ENCODE data around the gene KRT3.

KRT3 gene

DNA sequence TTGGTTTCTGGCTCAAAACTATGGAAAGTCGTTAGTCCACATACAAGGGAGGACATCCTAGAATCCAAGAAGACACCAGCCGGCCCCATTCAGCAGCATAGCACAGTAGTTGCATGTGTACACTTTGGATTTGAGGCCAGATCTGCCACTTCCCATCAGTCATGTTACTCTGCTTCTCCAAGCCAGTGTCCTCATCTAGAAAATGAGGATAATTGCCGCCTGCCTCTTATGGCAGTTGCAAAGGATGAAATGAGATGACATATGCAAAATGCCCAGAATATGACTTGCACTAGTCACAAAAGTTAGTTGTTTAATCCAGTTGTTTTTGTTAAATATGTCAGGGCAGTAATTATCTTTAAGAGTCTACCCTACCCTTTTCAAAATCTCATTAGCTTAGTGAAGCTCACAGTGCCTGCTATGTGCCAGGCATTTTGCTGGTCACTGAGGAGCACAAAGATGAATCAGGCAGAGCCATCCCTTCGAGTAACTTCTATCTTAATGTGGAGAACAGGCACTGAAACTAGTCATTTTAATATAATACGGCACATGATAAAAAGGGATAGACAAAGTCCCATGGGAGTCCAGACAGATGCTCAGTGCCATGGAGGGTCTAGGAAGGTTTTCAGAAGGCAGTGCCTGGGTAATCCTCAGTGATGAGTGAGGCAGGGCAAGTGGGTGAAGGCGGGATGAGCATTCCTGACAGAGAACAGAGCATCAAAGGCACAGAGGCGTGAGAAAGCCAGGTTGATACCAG, 12.2 kb downstream of the KRT3 start:
- no peak for DNase-seq

DNA sequence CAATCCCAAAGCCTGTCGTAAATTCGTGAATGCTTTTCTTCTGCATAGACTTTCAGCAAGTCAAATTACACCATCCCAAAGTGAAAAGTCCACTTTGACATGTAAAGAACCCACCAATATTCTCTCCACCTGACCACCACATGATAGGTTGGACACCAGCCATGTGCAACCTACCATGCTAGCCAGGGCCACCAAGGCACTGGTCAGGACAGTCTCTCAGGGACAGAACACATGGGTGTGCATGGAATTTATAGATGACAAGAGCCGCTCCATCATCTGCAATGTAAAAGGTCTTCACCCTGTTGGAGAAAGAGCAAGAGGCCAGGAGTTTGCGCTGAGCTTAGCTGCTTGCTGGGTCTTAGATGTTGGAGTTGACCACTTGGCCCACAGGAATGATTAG, 13.4 kb downstream of the KRT3 start:
- no peak for DNase-seq

DNA sequence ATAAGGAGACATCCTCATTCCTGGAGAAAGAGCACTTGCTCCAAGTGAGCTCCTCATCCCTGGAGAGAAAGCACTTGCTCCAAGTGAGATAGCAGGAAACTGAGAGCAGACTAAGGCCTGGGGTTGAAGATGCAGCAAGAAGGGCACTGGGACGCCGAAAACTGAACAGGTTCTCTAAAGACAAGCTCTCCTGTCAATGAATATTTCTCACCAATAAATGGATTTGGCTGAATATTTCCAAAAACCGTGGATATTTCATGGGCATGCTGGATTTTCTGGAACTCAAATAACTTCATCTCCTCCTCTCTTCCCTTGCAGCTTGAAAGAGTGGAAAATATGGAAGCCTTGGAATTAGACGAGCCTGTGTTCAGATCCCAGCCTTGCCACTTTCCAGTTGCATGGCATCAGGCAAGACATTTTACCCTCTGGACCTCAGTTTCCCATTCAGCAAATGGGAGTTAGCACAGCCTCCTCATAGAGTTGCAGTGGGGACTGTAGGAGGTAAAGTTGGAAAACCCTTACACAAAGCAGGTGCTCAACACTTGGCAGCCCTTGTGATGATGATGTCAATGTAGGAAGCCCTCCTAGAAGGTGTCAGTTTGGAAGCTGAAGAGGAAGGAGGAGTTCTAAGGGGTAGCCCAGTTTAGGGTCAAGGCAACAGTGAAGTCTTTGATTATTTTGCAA, 14.4 kb downstream of the KRT3 start:
- DNase-seq = no peak

DNA sequence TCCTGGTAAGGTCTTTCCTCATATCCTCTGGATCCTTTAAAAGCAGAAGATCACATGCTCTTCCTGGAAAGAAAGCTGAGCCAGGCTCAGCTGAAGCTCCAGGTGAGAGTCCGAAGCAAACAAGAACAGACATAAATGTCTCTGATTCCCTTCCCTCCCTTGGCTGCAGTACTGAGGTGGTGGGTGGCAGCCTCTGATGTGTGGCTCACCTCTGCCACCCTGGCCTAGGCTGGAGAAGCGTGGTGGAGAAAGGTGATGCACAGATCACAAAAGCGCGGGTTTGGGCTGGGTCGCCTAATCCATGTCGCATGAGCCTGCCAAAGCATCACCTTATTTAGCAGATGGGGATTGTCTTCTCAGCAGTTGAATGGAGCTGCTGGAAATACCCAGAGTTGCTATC, 16.0 kb downstream of the KRT3 start:
- DNase-seq = no peak

DNA sequence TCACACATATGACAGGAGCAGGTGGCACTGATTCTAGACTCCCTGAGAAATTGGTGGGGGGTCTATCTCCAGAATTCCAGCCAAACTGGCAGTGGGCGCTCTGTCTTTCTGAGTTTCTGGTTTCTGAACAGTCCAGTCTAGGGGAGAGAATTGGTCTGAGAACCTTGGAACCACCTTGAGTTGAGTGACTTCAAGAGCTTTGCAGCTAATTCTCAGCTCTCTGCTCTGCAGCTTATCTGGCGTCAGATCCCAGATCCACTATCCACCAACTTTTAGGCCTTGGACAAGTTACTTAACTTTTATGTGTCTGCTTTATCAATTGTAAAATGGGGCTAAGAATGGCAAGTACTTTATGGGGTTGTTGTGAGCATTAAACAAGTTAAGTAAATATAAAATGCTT, 17.1 kb downstream of the KRT3 start:
- no peak for DNase-seq

DNA sequence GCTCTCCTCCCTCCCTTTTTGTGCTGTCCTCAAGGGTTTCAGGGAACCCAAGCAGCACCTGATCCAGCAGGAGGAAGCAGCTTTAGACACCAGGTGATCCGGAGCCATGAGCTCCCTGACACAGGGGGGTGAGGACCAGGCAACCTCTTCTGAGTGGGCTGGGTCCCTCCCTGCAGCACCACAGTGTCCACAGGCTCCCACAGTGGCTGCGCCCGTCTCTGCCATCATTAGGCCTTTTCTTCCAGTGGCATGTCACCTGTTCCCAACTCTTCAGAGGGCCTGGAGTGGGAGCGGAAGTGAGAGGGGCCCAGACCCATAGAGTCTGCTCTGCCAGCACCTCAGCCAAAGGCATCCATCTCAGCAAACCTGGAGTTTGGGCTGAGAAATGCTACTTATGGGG, 18.4 kb downstream of the KRT3 start:
- no peak for DNase-seq

DNA sequence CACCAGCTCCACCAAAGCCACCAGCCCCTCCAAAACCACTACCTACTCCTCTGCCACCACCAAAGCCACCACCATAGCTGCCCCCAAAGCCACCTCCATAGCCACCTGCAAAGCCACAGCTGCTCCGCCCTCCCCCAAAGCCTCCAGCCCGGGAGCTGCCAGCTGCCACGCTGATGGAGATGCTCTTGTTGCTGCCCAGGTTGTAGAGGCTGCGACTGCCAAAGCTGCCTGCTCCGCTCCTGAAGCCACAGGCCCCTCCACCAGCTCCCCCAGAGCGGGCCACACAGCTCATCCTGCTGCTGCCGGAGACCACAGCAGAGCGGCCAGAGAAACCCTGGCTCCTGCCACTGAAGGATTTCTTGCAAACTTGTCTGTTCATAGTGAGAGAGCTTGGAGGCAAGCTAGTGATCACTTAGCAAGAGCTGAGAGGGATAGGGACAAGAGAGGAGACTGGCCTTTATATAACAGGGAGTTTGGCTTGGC, 19.0 kb downstream of the KRT3 start, which contains the start of gene KRT76:
Gene KRT76 (minus strand): TSS at position 433 of the 483 bp plus-strand sequence. CDS start 54 bp downstream, at position 379.
- no peak for DNase-seq

DNA sequence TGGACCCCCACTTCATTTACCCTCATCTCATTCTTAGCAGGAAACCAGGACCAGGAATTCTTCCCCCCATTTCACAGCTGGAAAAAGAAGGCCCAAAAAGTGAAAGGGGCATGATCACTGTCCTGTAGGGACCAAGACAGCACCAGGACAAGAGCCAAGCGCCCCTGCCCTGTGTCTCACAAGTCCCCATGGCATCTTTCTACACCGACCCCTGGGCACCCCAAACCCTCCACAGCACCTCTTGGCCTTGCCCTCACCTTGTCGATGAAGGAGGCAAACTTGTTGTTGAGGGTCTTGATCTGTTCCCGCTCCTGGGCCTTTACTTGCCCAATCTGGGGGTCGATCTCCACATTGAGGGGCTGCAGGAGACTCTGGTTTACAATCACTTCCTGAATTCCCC, 19.5 kb downstream of the KRT3 start:
- no peak for DNase-seq

DNA sequence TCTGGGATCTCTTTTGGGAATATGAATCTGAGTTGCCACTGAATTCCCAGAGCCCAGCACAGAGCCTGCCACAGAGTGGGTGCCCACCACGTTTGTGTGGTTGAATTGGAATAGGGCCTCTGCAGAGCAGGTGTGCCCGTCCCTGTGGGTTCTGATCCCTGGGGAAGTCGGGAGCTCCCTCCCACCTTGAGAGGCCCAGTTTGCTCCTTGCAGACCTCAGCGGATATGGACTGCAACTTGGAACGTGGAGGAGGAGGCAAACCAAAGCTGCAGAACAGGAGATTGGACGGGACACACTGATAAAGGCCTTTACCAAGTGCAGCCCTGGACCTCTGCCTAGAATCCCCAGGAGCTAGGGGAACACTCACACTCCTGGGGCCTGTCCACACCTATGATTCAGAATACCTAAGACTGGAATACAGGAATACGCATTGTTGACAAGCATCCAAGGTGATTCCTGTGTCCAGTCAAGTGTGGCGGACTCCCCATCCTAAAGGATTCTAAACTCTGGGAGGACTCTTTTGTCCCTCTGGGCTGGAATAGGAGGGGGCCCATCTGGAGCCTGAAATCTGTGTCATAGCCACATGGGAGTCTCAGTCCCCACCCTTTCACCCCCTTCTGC, 21.2 kb downstream of the KRT3 start:
- DNase-seq = no peak

DNA sequence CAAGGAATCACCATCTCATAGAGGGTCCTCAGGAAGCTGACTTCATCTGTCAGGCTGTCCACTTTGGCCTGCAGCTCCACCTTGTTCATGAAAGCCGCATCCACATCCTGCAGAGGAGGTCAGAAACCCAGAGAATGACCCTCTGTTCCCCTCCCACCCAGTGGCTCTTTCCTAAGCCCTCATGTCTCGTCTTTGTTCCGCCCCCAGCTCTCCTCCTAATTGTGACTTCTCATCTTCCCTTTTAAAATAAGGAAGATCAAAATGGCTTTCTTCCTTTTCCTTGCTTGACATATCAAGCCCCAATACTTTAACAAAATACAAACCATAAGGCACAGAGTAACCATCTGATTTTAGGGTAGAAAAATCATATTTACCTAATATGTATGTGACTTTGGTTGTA, 23.1 kb downstream of the KRT3 start:
- no peak for DNase-seq

DNA sequence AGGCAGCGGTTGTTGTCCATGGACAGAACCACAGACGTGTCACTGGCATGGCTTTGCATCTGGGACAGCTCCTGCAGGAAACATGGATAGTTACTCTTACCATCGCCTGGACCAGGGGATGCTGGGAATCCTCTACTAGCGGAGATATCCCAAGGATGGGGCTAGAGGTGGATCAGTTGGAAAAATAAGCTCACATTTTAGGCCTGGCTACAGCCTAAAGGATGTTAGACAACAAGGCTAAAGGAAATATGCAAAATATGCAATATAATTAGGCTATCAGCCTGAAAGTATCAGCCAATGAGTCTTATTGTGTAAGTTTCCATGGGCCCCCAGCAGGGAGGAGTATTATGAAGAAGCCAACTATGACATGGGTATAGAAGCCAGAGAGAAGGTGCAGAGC, 23.7 kb downstream of the KRT3 start:
- no peak for DNase-seq

DNA sequence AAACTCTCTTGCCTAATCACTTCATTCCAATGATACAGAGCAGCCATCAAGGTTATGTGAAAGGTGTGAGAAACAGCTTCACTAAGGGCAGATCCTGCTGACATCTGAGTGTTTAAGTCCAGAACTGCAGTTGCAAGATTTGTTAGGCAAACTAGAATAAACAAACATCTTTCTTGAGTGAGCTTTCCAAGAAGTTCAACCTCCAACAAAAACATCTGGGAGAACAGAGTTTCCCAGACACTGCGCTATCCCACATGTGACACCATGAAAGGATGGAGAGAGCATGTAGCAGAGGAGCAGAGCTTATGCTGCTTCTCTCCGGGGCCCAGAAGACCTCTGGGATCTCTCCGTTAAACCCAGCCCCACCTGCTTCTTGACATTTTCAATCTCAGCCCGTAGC, 24.4 kb downstream of the KRT3 start:
- no peak for DNase-seq

DNA sequence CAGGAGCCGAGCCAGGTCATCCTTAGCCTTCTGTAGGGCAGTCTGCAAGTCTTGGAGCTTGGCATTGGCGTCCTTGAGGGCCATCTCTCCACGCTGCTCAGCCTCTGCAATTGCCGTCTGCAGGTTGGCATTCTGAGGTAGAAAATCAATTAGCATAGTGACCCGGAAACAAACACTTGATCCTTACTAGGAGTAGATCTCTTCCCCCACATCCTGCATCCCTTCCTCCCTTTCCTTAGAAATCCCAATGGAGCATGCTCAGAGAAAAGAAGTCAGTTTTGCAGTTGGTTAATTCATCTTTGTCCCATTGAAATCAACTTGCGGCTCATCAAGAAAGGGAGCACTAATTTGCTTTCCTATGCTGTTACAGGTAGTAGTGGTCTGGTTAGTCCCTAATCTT, 24.8 kb downstream of the KRT3 start:
- no peak for DNase-seq

DNA sequence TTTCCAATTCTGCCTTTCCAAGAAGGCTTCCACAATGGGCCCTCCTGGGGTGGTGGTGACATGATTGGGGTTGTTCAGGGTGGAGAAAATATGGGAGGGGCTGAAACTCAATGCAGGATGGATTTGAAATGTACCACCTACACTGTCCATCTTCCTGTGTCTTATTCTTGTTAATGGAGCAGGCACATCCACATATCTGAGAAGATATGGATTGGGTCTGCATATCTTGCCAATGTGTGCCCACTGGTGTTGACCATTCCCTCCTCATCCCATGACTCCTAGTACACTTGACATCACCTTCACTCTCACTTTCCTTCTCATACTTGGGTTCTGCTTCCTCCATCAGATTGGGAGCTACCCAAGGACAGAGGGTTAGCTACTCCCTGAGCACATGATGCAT, 26.0 kb downstream of the KRT3 start:
- DNase-seq = no peak

DNA sequence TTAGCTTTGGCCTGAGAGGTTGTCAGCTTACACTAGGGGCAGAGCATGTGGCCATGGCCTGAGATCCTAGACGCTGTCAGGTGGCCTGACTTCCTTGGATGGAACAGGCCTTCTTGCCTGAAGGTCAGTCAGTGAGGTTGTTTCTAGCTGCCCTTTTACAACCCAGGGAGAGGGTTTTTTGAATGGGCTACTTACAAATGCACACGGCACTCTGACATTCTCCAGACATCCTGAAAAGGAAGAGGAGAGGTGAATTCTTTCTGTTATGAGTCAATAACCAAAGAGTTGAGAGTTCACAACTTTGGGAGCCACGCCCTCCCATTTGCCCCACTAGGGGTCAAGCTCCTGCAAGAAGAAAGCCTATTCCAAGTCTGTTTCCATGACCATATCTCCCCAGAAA, 26.6 kb downstream of the KRT3 start:
- DNase-seq = no peak

DNA sequence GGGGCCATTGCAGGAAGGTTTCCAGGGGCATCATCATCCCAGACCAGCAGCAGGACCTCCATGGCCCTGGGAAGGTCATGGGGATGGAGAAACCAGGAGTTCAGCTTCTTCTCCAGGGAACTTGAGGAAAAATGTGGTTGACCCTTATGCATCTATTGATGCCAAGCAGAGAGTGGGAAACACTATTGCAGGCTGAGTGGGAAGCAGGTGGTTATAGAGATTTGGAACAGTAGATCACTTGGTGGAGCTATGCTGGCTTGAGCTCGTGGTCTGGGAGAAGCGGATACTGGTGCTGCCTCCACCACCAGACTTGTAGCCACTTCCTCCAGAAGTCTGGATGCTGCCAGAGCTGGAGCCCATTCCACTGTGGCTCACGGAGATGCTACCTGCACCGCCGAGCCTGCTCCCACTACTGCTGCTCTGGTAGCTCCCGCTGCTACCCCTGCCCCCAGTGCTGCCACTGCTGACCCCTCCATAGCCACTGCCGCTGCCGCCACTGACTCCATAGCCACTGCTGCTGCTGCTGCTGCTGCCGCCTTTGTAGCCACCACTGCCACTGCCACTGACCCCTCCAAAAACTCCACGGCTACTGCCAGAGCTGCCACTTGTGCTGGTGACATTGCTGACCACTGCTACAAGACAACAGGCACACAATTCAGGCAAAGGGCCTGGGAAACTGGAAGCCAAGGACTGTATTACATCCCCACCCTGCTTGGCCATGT, 27.3 kb downstream of the KRT3 start:
- DNase-seq = no peak

DNA sequence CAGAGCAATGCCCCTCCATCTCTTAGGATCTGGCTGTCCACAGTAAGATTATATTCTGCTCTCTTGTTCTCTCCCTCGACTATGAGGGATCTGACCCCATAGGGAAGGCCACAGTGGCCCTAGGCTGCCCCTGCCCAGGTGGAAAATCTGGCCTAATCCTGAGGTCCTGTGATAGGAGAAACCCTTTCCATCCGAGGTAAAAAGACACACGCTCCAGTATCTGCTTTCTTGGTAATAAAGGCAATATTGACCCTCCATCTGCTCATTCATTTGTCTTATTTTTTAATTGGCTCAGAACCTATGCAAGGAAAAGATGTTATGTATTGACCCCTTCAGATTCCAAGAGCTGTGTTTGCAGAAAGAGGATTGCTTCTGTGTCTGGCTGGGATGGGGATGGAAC, 28.5 kb downstream of the KRT3 start:
- DNase-seq = no peak

DNA sequence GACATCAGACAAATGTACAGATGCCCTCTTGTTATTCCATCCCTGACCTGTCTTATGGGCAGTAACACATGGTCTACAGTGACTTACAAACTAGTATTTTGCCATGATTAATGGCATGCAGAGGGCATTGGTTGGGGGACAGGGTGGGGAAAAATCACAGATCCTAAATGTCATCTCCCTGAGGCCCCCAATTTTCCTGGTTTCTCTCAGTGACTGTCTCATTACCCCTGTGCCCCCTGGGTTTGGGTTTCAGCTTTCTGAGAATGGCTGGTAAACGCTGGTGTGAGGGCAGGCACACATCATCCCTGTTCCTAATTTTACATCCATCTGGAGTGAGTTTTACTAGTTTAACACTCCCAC, 28.9 kb downstream of the KRT3 start:
- no peak for DNase-seq

DNA sequence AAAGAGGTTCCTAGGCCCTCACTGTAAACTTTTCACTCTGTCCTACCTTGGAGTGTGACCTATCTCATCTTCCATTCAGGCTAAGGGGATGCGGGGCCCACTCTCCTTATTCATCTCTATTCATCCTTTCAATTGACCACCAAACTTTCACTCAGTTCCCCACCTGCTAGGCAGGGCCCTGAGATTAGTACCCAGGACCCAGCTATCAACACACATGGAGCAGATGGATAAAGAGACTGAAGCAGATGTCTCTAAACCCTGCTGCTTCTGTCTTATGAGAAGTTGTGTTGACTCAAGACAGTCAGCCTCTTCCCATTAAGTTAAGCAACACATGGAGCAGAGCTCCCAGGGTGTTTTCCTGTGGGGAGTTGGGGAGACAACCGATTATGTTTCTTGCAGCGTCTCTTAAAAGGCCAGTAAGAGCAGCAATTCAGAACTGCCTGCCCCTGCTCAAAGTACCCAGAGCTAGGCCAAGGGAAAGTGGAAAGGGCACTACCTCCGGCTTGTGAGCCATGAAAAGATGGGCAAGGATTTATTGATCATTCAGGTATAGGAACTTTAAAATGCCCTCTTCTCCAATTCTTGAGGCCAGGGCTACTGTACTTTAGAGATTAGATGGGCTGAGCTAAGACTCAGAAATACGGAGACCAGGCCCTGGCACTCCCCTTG, 29.4 kb downstream of the KRT3 start:
- no peak for DNase-seq

DNA sequence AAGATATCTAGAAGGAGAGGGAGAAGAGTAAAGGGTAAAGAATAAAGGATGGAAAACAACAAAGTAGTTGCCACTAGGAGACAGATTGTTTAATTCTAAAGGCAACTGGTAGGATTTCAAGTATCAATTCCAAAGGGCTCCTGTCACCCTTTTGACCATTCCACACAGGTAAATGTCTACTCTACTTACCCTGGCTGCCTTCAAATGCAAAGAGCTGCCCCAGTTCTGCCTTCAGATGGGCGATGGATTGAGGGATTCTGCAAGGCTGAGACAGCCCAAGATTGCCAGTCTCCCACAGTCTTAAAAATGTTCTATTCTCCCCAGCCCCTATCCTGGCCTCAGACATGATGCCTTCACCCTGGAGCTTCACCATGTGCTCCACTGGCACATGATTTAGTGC, 30.2 kb downstream of the KRT3 start:
- DNase-seq = no peak

DNA sequence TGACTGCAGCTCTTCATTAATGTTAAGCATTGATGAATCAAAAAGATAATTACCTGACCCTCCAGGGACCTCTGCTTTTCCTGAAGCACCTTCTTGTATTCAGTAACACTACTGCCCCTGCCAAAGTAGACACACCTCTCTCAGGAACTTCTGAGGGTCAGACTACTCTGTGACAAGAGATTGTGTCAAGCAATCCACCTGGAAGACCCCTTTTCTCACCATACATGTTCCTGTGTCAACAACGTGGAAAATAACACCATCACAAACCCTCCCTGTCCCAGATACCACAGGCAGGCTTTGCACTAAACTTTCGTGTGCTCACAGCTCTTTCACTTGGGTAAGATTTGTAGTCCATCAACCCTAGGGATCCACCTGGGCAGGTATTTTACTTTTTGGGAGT, 31.9 kb downstream of the KRT3 start:
- no peak for DNase-seq

All from hypothalamus (tissue), 51 donors.